Kidney (tissue), 14 donors: ENCODE measurements around the gene OBP2A. TPM values are rescaled to one million over a fixed set of nuclear protein-coding genes. Genes with fewer than 3 reads are reported as not detected.

Experiments used
- DNase-seq, 5 donors: peaks; one replicate each; pipeline ENCODE4 v3.0.0-alpha.2; 2013 to 2020
- FAIRE-seq: peaks from 2 replicates; lab custom pipeline; 2012; peaks lifted over from hg19 to GRCh38; lab: Jason Lieb, UNC
- H3K27ac ChIP-seq, 2 donors: one replicate each; pipeline ENCODE4 v1.7.0; 2013; ENCODE audit warnings: low read depth in 2 of 2, low read length in 2 of 2, inconsistent platforms in 1 of 2
- H3K27me3 ChIP-seq: one replicate; pipeline ENCODE4 v1.7.1; 2013; ENCODE audit warnings: low read length, inconsistent platforms; ENCODE audit not compliant: control insufficient read depth, insufficient read depth
- H3K36me3 ChIP-seq, 3 donors: one replicate each; pipeline versions ENCODE4 v1.7.0 to v1.7.1; 2013; ENCODE audit warnings: low read length in 3 of 3, control low read depth in 1 of 3, inconsistent platforms in 1 of 3; ENCODE audit not compliant: insufficient read depth in 3 of 3, control insufficient read depth in 2 of 3
- H3K4me1 ChIP-seq, 3 donors: one replicate each; pipeline versions ENCODE4 v1.7.0 to v1.7.1; 2013; ENCODE audit warnings: low read length in 3 of 3, inconsistent platforms in 1 of 3, low read depth in 1 of 3; ENCODE audit not compliant: control insufficient read depth in 2 of 3, insufficient read depth in 2 of 3
- H3K4me3 ChIP-seq, 3 donors: one replicate each; pipeline versions ENCODE4 v1.7.0 to v1.8.1; 2013; ENCODE audit warnings: low read length in 3 of 3, control low read depth in 1 of 3, inconsistent platforms in 1 of 3
- H3K9ac ChIP-seq, 3 donors: one replicate each; pipeline versions ENCODE4 v1.7.0 to v1.7.1; 2013; ENCODE audit warnings: low read length in 3 of 3, control low read depth in 1 of 3, inconsistent platforms in 1 of 3
- H3K9me3 ChIP-seq, 3 donors: one replicate each; pipeline versions ENCODE4 v1.7.0 to v1.7.1; 2013; ENCODE audit warnings: low read length in 3 of 3, control low read depth in 1 of 3, inconsistent platforms in 1 of 3; ENCODE audit not compliant: control insufficient read depth in 2 of 3, insufficient read depth in 1 of 3
- intact Hi-C: fragments of 100-400 bp; cut with DNase I; formaldehyde crosslinking; loops from one replicate; pipeline ENCODE4 v1.11.1; 2022
- polyA plus RNA-seq: library from polyadenylated mRNA; stranded (reverse); fragments of 350-450 nt; fragmentation: Illumina TruSeq; extraction: RNeasy Lipid Tissue Mini Kit (QIAGEN cat#74804); gene quantifications from one replicate; pipeline ENCODE4 v1.2.3, GENCODE V29; 2014; ENCODE audit warnings: low read depth, low replicate concordance; ENCODE audit not compliant: insufficient read depth
- total RNA-seq: library from RNA; stranded (reverse); fragmentation: NEBNext Ultra II Directional; extraction: Animal tissue kit (Norgen Biotek cat#: 25700); gene quantifications from one replicate; pipeline ENCODE4 v1.2.1, GENCODE V29; 2021
- TF ChIP-seq, protein P1 (sequence below): IDR thresholded peaks from 3 replicates; pipeline ENCODE4 v1.5.1; 2012; ENCODE audit warnings: mild to moderate bottlenecking, moderate library complexity, borderline replicate concordance; ENCODE audit not compliant: insufficient read depth; ENCODE audit errors: extremely low read depth
- donor health status: control.
- donor health status: control.
- donor health status: control.
- donor health status: control.
- donor health status: control.
- donor health status: DM: yes; HTN: yes; CAD: no.
- donor health status: Normal renal cell carcinoma (clear cell type).

The OBP2A gene
- total and polyA plus RNA-seq, 2 donors from 2014 or later = not detected

DNA sequence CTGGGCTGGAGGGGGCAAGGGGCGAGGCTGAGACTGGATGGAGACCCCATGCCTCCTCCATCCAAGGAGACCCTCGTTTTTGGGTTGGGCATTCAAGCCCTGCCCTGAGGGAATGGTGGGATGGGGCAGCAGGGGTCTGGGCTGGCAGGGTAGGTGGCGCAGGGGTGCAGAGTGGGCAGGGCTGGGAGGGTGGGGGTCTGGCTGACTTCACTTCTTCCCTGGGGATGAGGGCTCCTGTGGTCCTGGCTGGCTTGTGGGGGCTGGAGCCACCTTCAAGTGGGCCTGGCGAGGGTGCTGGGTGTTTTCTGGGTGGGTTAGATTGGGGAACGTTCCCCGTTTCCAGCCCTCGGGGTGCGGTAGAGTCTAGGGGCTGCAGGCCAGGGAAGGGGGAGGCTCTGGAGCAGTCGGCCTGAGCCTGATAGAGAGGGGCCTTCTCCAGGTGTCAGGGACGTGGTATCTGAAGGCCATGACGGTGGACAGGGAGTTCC, 24.3 kb upstream of the OBP2A start:
- DNase-seq (no peak), FAIRE-seq (no peak)
- Histone ChIP-seq H3K9ac (no peak overlapping the region), H3K4me3 (no peak overlapping the region), H3K4me1 (no peaks in the 10 kb centered on the region), H3K9me3 (no peaks in the 10 kb centered on the region), H3K27me3 (no peaks in the 10 kb centered on the region), H3K27ac (no peak overlapping the region), H3K36me3 (no peaks in the 10 kb centered on the region)
- intact Hi-C loops = no loop called here
- TF ChIP-seq, protein P1, sequence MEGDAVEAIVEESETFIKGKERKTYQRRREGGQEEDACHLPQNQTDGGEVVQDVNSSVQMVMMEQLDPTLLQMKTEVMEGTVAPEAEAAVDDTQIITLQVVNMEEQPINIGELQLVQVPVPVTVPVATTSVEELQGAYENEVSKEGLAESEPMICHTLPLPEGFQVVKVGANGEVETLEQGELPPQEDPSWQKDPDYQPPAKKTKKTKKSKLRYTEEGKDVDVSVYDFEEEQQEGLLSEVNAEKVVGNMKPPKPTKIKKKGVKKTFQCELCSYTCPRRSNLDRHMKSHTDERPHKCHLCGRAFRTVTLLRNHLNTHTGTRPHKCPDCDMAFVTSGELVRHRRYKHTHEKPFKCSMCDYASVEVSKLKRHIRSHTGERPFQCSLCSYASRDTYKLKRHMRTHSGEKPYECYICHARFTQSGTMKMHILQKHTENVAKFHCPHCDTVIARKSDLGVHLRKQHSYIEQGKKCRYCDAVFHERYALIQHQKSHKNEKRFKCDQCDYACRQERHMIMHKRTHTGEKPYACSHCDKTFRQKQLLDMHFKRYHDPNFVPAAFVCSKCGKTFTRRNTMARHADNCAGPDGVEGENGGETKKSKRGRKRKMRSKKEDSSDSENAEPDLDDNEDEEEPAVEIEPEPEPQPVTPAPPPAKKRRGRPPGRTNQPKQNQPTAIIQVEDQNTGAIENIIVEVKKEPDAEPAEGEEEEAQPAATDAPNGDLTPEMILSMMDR = no peak

DNA sequence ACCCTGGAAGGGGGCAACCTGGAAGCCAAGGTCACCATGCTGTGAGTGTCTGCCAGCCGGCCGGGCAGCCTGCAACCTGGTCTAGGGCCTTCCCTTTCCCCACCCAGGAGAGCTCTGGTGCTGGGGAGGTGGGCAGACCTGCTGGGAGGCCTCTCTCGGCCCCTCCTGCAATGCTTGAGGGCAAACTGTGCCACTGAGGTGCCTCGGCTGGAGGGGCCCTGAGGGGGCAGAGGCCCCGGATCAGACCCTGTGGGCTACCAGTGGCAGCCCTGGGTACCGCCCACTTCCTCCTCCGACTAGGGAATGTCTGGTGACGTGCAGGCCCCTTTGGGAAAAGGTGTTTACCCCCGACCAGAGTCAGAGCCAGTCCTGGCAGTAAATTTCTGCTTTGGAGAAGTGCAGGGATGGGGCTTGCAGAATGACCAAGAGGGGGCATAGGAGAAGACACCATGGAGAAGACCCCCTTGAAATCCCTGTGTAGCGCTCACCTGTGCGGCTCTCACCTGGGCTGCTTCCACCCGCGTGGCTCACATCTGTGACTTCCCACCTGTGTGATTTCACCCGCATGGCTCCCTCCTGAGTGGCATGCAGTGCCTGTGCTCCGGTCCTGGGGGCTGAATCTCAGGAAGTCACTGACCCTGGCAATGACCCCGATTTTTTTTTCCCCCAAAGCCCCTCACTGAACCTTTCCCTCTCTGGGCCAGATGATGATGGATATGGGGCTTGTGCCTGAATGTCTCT, 23.6 kb upstream of the OBP2A start:
- no peak overlapping the region for H3K4me3 ChIP-seq
- no peaks in the 10 kb centered on the region for H3K9me3 ChIP-seq
- H3K9ac ChIP-seq = no peak overlapping the region
- no peak overlapping the region for H3K27ac ChIP-seq
- intact Hi-C loops = no loop called here
- DNase-seq (no peak), FAIRE-seq (no peak)
- no peaks in the 10 kb centered on the region for H3K36me3 ChIP-seq
- no peaks in the 10 kb centered on the region for H3K27me3 ChIP-seq
- TF ChIP-seq, protein P1 = no peak
- no peaks in the 10 kb centered on the region for H3K4me1 ChIP-seq

DNA sequence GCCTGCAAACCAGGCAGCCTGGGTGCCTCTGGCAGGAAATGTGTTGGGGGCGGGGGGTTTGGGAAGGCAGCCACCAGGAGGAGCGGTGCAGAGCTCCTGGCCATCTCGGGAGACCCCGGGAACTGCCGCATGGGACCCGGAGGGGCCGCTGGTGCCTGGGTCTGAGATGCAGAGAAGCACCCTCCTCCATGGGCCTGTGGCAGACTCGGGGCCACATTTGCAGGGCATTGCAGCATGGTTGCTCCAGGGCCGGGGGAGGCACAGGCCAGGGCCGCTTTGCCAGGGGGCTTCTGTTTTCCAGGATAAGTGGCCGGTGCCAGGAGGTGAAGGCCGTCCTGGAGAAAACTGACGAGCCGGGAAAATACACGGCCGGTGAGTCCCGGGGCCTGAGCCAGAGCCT, 23.0 kb upstream of the OBP2A start:
- H3K4me3 ChIP-seq = no peak overlapping the region
- TF ChIP-seq, protein P1 = no peak
- H3K27ac ChIP-seq = no peak overlapping the region
- H3K36me3 ChIP-seq = no peaks in the 10 kb centered on the region
- no peak for FAIRE-seq
- intact Hi-C loops = no loop called here
- DNase-seq = no peak
- H3K4me1 ChIP-seq = no peaks in the 10 kb centered on the region
- no peak overlapping the region for H3K9ac ChIP-seq
- H3K27me3 ChIP-seq = no peaks in the 10 kb centered on the region
- H3K9me3 ChIP-seq = no peaks in the 10 kb centered on the region
